Adipocyte (in vitro differentiated cells): ENCODE results near the gene EPHA7.

ENCODE experiments used
- DNase-seq: peaks from one replicate; pipeline ENCODE4 v3.0.0-alpha.2; 2015; ENCODE audit warnings: low read depth
- H3K27me3 ChIP-seq: replicated peaks from 2 replicates; pipeline ENCODE4 v1.7.0; 2013; ENCODE audit warnings: mild to moderate bottlenecking, low read length, moderate library complexity; ENCODE audit not compliant: control insufficient read depth, insufficient read depth
- H3K36me3 ChIP-seq: 2 replicates; pipeline ENCODE4 v1.7.0; 2013; ENCODE audit warnings: low read length, mild to moderate bottlenecking, moderate library complexity; ENCODE audit not compliant: control insufficient read depth, insufficient read depth, severe bottlenecking
- H3K4me1 ChIP-seq: 2 replicates; pipeline ENCODE4 v1.7.0; 2013; ENCODE audit warnings: mild to moderate bottlenecking, low read length, moderate library complexity; ENCODE audit not compliant: control insufficient read depth, insufficient read depth
- H3K4me3 ChIP-seq: 2 replicates; pipeline ENCODE4 v1.7.0; 2013; ENCODE audit warnings: mild to moderate bottlenecking, low read length, moderate library complexity
- H3K9ac ChIP-seq: 2 replicates; pipeline ENCODE4 v1.7.0; 2013; ENCODE audit warnings: mild to moderate bottlenecking, low read length, moderate library complexity
- H3K9me3 ChIP-seq: 2 replicates; pipeline ENCODE4 v1.7.0; 2013; ENCODE audit warnings: mild to moderate bottlenecking, low read length, moderate library complexity; ENCODE audit not compliant: control insufficient read depth

Gene EPHA7

GRCh38 chr6:93293460-93293859, 125.9 kb downstream of the EPHA7 start:
- Histone ChIP-seq H3K9me3 (no peaks in the 10 kb centered on the region), H3K36me3 (no peaks in the 10 kb centered on the region), H3K4me3 (no peak overlapping the region), H3K4me1 (no peaks in the 10 kb centered on the region), H3K9ac (no peak overlapping the region), H3K27me3 (no peaks in the 10 kb centered on the region)
- DNase-seq: no peak

DNA sequence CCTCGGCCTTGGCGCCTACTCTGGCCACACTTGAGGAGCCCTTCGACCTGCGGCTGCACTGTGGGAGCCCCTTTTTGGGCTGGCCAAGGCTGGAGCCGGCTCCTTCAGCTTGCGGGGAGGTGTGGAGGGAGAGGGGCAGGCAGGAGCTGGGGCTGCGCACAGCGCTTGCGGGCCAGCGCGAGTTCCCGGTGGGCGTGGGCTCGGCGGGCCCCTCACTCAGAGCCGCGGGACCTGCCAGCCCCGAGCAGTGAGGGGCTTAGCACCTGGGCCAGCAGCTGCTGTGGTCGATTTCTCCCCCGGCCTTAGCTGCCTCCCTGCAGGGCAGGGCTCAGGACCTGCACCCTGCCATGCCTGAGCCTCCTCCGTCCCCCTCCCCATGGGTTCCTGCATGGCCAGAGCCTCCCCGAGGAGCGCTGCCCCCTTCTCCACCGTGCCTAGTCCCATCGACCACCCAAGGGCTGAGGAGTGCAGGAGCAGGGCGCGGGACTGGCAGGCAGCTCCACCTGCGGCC, 136.8 kb downstream of the EPHA7 start:
- H3K4me1 ChIP-seq: no peaks in the 10 kb centered on the region
- H3K9ac ChIP-seq: no peak overlapping the region
- no peak for DNase-seq
- no peaks in the 10 kb centered on the region for H3K36me3 ChIP-seq
- H3K27me3 ChIP-seq: no peaks in the 10 kb centered on the region
- no peak overlapping the region for H3K4me3 ChIP-seq
- no peaks in the 10 kb centered on the region for H3K9me3 ChIP-seq

DNA sequence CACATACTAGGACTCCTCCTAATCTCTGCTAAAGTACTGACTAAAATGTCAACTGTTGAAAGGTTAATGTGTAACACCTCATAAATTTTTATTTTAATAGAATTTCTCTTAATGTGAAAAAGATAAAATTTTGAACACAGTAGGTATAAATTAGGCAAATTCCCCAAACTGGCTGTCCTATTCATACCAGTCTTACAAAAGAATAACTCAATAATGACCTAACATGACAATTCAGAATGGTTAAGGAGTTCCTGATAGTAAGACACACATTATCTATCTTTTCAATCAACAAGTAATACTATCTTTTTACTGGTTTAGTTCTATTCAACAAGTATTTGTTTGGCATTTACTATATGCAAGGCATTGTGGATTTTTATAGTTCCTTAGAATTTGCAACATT, 141.1 kb downstream of the EPHA7 start:
- H3K4me1 ChIP-seq: no peaks in the 10 kb centered on the region
- H3K4me3 ChIP-seq: no peak overlapping the region
- no peak overlapping the region for H3K9ac ChIP-seq
- no peaks in the 10 kb centered on the region for H3K27me3 ChIP-seq
- H3K9me3 ChIP-seq: no peaks in the 10 kb centered on the region
- no peak for DNase-seq
- H3K36me3 ChIP-seq: no peaks in the 10 kb centered on the region

DNA sequence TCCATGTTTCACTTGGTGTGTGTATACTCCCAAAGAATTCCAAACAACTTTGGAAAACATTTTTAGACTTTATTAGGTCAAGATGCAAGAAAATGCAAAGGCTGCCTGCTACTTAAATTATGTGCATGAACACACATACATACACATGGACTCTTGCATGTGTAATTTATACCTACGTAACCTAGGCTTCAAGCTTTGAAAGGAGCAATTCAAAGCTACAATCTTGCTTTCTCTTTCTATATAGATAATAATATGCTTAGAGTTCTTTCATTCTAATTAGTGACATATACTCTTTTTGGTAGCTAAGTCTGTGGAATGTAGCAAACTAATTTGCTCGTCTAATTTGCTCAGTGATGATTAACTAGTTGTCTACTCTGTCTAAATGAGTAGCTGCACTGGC, 146.5 kb downstream of the EPHA7 start:
- H3K36me3 ChIP-seq: no peaks in the 10 kb centered on the region
- H3K4me3 ChIP-seq: no peak overlapping the region
- no peaks in the 10 kb centered on the region for H3K9me3 ChIP-seq
- no peaks in the 10 kb centered on the region for H3K27me3 ChIP-seq
- no peak for DNase-seq
- H3K9ac ChIP-seq: no peak overlapping the region
- no peaks in the 10 kb centered on the region for H3K4me1 ChIP-seq

- Histone ChIP-seq H3K27me3 (no peaks in the 10 kb centered on the region), H3K4me3 (no peak overlapping the region), H3K4me1 (no peaks in the 10 kb centered on the region), H3K9ac (no peak overlapping the region), H3K36me3 (no peaks in the 10 kb centered on the region), H3K9me3 (no peaks in the 10 kb centered on the region)
- no peak for DNase-seq
These were observed 147.1 kb downstream of the EPHA7 start for GRCh38 chr6:93272211-93272610.

DNA sequence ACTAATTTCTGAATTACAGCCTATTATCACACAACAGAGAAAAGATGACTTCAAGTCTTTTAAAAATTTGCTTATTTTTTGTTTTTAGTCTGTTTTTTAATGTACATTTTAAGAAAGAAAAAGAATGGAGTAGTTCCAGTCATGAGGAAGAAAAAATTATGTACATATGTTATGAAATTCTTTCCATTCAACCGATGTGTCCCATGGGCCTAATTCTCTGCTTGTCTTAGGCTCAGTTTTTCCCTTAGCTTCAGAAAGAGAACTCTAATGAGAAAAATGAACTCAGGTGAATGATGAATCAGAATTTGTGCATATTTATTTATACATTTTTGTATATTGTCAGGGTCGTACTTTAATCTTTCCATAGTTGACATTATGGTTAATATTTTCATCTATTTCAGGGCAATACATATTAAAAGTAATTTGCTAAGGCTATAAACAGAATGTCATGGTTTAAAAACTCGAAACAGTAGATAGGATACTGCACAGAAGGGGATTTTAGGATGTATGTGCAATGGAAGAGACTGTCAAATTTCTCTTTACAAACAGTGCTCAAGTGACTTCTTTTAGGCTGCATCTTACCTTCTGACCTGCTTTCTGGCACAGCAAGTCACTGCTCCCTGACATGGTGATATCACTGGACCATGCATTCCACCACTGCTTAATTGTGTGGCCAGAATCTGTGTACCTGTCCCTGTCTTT, 153.1 kb downstream of the EPHA7 start:
- no peak overlapping the region for H3K4me3 ChIP-seq
- no peaks in the 10 kb centered on the region for H3K9me3 ChIP-seq
- DNase-seq: no peak
- no peaks in the 10 kb centered on the region for H3K4me1 ChIP-seq
- H3K36me3 ChIP-seq: no peaks in the 10 kb centered on the region
- no peaks in the 10 kb centered on the region for H3K27me3 ChIP-seq
- H3K9ac ChIP-seq: no peak overlapping the region

- Histone ChIP-seq H3K36me3 (no peaks in the 10 kb centered on the region), H3K27me3 (no peaks in the 10 kb centered on the region), H3K4me1 (no peaks in the 10 kb centered on the region), H3K9me3 (no peaks in the 10 kb centered on the region), H3K4me3 (no peak overlapping the region), H3K9ac (no peak overlapping the region)
- DNase-seq: no peak
These were observed 158.5 kb downstream of the EPHA7 start for GRCh38 chr6:93260881-93261280.

DNA sequence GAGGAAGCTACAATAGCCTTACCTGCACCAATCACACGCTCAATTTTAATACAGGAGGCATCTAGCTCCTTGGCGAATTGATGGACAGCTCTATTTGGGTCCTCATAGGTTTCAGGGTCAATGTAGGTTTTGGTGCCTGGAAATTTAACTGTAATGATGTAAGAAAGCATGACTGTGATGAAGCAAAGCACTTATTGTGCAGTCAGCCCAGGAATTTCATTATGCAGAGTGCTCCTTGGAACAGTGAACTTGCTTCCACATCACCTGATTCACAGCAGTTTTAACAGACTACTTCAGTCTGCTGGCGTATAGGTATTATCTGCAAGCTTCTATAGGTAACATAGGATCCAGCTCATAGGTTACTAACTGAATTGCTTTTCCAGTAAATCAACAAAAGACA, 160.0 kb downstream of the EPHA7 start:
- no peak overlapping the region for H3K4me3 ChIP-seq
- no peaks in the 10 kb centered on the region for H3K27me3 ChIP-seq
- no peaks in the 10 kb centered on the region for H3K4me1 ChIP-seq
- H3K9me3 ChIP-seq: no peaks in the 10 kb centered on the region
- no peak overlapping the region for H3K9ac ChIP-seq
- H3K36me3 ChIP-seq: no peaks in the 10 kb centered on the region
- DNase-seq: no peak

DNA sequence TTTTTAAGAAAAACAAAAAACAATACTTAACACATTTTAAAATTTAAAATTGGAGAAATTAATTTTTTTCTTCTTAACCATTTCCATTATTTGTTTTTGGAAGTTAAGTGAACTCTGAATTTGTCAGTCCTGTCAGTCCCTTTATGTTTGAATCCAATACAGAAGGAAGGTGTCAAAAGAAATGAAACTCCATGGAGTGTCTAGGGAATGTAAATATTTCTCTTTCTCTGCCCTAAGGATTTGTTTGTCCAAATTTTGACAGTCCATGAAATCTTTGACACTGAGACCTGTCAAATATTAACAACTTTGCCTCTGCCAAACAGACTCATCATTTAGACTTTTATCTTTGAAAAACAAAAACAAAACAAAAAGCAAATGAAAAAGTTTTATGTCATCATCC, 166.4 kb downstream of the EPHA7 start:
- DNase-seq: no peak
- Histone ChIP-seq H3K9me3 (no peaks in the 10 kb centered on the region), H3K27me3 (no peaks in the 10 kb centered on the region), H3K9ac (no peak overlapping the region), H3K4me1 (no peaks in the 10 kb centered on the region), H3K4me3 (no peak overlapping the region), H3K36me3 (no peaks in the 10 kb centered on the region)

DNA sequence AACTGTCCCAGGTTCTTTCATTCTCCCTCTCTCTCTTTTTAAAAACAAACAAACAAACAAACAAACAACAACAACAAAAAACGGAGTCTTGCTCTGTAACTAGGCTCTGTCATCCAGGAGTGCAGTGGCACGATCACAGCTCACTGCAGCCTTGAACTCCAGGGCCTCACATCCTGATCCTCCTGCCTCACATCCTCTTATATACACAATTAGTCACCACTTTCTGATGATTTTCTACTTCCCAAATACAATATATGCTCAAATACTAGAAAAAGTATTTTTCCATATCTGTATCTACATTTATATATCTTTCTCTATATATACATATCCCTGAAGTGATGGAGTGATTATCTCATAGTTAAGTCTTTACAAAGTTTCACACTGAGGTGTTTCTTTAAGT, 170.7 kb downstream of the EPHA7 start:
- DNase-seq: no peak
- no peaks in the 10 kb centered on the region for H3K9me3 ChIP-seq

GRCh38 chr6:93243231-93243778, 176.1 kb downstream of the EPHA7 start:
- no peak overlapping the region for H3K9ac ChIP-seq
- H3K36me3 ChIP-seq: no peaks in the 10 kb centered on the region
- no peaks in the 10 kb centered on the region for H3K9me3 ChIP-seq
- no peaks in the 10 kb centered on the region for H3K4me1 ChIP-seq
- H3K27me3 ChIP-seq: no peaks in the 10 kb centered on the region
- no peak for DNase-seq
- H3K4me3 ChIP-seq: no peak overlapping the region

More for the DNA sequence above, 170.7 kb downstream of the EPHA7 start:
- Histone ChIP-seq H3K9ac (no peak overlapping the region), H3K4me1 (no peaks in the 10 kb centered on the region), H3K4me3 (no peak overlapping the region), H3K36me3 (no peaks in the 10 kb centered on the region), H3K27me3 (no peaks in the 10 kb centered on the region)

- no peak overlapping the region for H3K9ac ChIP-seq
- no peaks in the 10 kb centered on the region for H3K27me3 ChIP-seq
- no peaks in the 10 kb centered on the region for H3K4me1 ChIP-seq
- no peak overlapping the region for H3K4me3 ChIP-seq
- DNase-seq: no peak
- H3K9me3 ChIP-seq: no peaks in the 10 kb centered on the region
- no peaks in the 10 kb centered on the region for H3K36me3 ChIP-seq
These were observed 177.3 kb downstream of the EPHA7 start for GRCh38 chr6:93242049-93242448.
